Neural crest cell (in vitro differentiated cells): ENCODE measurements around the gene PCNT. TPM values are rescaled to one million over a fixed set of nuclear protein-coding genes. Genes with fewer than 3 reads are reported as not detected.

Experiments
- DNase-seq: peaks from one replicate; pipeline ENCODE4 v3.0.0; 2021; ENCODE audit warnings: low read depth, mixed read lengths, low spot score
- H3K27ac Mint-ChIP-seq: one replicate; pipeline ENCODE4 v1.8.0; 2021; ENCODE audit warnings: mild to moderate bottlenecking, mixed read lengths; ENCODE audit not compliant: unreplicated experiment
- H3K27me3 Mint-ChIP-seq: 2 replicates; pipeline ENCODE4 v1.8.0; 2021; ENCODE audit warnings: low read depth, mild to moderate bottlenecking, mixed read lengths
- H3K36me3 Mint-ChIP-seq: 2 replicates; pipeline ENCODE4 v1.8.0; 2021; ENCODE audit warnings: low read depth, mild to moderate bottlenecking, mixed read lengths
- H3K4me1 Mint-ChIP-seq: 2 replicates; pipeline ENCODE4 v1.8.0; 2021; ENCODE audit warnings: mixed read lengths
- H3K4me3 Mint-ChIP-seq: one replicate; pipeline ENCODE4 v1.8.0; 2021; ENCODE audit warnings: mild to moderate bottlenecking, mixed read lengths
- H3K9me3 Mint-ChIP-seq: 2 replicates; pipeline ENCODE4 v1.8.0; 2021; ENCODE audit warnings: mixed read lengths
- total RNA-seq: library from RNA; stranded (reverse); gene quantifications from 2 replicates; pipeline ENCODE4 v1.2.1, GENCODE V29; 2021
- TF ChIP-seq, protein P1 (sequence below): fragments of 200-600 bp; sonication (generic); conservative IDR thresholded peaks from 2 replicates; pipeline ENCODE4 v1.5.0; 2021; ENCODE audit warnings: antibody characterized with exemption, mild to moderate bottlenecking

Gene PCNT
- total RNA-seq, 1 donor from 2014 or later: 60.4 TPM

GRCh38 chr21:46388206-46388880, 64.4 kb downstream of the PCNT start:
- peaks cover 22% of the 10 kb centered on the region for H3K36me3 Mint-ChIP-seq
- no peak overlapping the region for H3K27ac Mint-ChIP-seq
- DNase-seq: no peak
- TF ChIP-seq, protein P1, sequence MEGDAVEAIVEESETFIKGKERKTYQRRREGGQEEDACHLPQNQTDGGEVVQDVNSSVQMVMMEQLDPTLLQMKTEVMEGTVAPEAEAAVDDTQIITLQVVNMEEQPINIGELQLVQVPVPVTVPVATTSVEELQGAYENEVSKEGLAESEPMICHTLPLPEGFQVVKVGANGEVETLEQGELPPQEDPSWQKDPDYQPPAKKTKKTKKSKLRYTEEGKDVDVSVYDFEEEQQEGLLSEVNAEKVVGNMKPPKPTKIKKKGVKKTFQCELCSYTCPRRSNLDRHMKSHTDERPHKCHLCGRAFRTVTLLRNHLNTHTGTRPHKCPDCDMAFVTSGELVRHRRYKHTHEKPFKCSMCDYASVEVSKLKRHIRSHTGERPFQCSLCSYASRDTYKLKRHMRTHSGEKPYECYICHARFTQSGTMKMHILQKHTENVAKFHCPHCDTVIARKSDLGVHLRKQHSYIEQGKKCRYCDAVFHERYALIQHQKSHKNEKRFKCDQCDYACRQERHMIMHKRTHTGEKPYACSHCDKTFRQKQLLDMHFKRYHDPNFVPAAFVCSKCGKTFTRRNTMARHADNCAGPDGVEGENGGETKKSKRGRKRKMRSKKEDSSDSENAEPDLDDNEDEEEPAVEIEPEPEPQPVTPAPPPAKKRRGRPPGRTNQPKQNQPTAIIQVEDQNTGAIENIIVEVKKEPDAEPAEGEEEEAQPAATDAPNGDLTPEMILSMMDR: no peak
- H3K4me1 Mint-ChIP-seq: no peaks in the 10 kb centered on the region
- H3K9me3 Mint-ChIP-seq: peaks cover 9% of the 10 kb centered on the region
- H3K4me3 Mint-ChIP-seq: no peak overlapping the region
- H3K27me3 Mint-ChIP-seq: no peaks in the 10 kb centered on the region

DNA sequence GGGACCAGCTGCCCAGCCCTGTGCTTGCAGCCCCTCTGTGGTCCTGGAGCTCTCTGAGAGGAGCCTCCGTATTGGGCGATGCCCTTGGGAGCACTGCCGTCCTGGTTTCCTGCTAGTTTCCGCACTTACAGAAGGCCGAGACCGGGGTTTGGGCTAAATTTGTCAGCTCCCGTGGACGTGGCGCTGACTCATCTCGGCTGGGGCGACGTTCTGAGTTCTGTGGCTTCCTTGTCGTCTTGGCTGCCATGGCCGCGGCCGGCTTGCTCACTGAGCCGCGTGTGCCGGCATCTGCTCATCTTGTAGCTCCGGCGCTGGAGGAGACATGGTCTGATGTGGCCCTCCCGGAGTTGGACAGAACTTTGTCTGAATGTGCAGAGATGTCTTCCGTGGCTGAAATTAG, 64.9 kb downstream of the PCNT start:
- H3K9me3 Mint-ChIP-seq: peaks cover 6% of the 10 kb centered on the region
- H3K27me3 Mint-ChIP-seq: no peaks in the 10 kb centered on the region
- TF ChIP-seq, protein P1: no peak
- H3K27ac Mint-ChIP-seq: peak overlapping the region; percentile 62
- no peak for DNase-seq
- no peak overlapping the region for H3K4me3 Mint-ChIP-seq
- no peaks in the 10 kb centered on the region for H3K4me1 Mint-ChIP-seq
- H3K36me3 Mint-ChIP-seq: peaks cover 17% of the 10 kb centered on the region

DNA sequence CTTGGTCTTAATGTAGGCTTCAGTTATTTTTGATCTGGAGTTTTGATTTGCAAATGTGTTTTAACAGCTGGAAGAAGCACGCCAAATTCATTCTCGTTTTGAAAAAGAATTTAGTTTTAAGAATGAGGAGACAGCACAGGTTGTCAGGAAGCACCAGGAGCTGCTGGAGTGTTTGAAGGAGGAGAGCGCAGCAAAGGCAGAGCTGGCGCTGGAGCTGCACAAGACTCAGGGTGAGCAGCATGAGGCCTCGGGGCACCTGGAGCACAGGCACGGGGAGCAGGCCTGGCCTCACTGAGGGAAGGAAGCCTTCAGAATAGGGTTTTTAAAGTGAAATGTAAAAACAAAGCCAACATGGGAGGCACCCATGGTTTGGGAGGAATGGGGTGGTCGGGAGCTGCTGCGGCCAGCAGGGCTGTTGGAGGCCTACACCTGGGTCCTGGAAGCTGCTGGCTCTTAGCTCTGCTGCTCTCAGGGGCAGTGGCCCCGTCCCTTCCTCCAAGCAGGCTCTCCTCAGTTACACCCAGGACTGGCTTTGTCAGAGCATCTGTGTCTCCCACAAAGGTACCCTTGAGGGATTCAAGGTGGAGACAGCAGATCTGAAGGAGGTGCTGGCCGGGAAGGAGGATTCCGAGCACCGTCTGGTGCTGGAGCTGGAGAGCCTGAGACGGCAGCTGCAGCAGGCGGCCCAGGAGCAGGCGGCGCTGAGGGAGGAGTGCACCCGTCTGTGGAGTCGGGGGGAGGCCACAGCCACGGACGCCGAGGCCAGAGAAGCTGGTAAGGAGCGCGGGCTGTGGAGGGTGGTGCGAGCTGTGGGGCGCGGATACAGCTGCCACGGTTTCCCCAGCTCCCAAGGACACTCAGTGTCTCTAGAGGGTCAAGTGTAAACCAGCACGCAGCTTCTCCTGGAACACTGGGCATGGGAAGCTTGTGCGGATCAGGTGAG, 66.9 kb downstream of the PCNT start:
- H3K27ac Mint-ChIP-seq: no peak overlapping the region
- peaks cover 5% of the 10 kb centered on the region for H3K4me1 Mint-ChIP-seq
- H3K4me3 Mint-ChIP-seq: no peak overlapping the region
- no peaks in the 10 kb centered on the region for H3K9me3 Mint-ChIP-seq
- DNase-seq: no peak
- TF ChIP-seq, protein P1: no peak
- H3K36me3 Mint-ChIP-seq: peaks cover 2% of the 10 kb centered on the region
- no peaks in the 10 kb centered on the region for H3K27me3 Mint-ChIP-seq

- Mint-ChIP-seq H3K27ac (no peak overlapping the region), H3K4me3 (no peak overlapping the region), H3K36me3 (peaks cover 2% of the 10 kb centered on the region), H3K9me3 (no peaks in the 10 kb centered on the region), H3K4me1 (peaks cover 5% of the 10 kb centered on the region), H3K27me3 (no peaks in the 10 kb centered on the region)
- DNase-seq: no peak
- TF ChIP-seq, protein P1: no peak
Observed at GRCh38 chr21:46391773-46392172, 67.8 kb downstream of the PCNT start.

GRCh38 chr21:46392921-46393320, 69.0 kb downstream of the PCNT start:
- no peak overlapping the region for H3K4me3 Mint-ChIP-seq
- TF ChIP-seq, protein P1: no peak
- no peaks in the 10 kb centered on the region for H3K27me3 Mint-ChIP-seq
- no peaks in the 10 kb centered on the region for H3K9me3 Mint-ChIP-seq
- no peak for DNase-seq
- H3K36me3 Mint-ChIP-seq: peaks cover 5% of the 10 kb centered on the region
- H3K27ac Mint-ChIP-seq: peak overlapping the region; percentile 27
- peaks cover 5% of the 10 kb centered on the region for H3K4me1 Mint-ChIP-seq
